OCI-LY1 (cell line): ENCODE data around the gene KLF1.
"Not testable (repeated sequence)": the region's sequence is repeated elsewhere in the genome, so short reads cannot be mapped to it uniquely, and the experiment has no call there.

Experiments
- H2AFZ ChIP-seq: fragments of 200-600 bp; sonication (generic), shearing (Covaris generic); 2 replicates; pipeline ENCODE4 v1.6.0; 2014; ENCODE audit warnings: antibody characterized with exemption, mild to moderate bottlenecking, low read length
- H3F3A ChIP-seq: fragments of 200-600 bp; sonication (generic), shearing (Covaris generic); 2 replicates; pipeline ENCODE4 v1.6.0; 2014; ENCODE audit warnings: mild to moderate bottlenecking, antibody characterized with exemption, low read length, moderate library complexity; ENCODE audit not compliant: insufficient read depth
- H3K27ac ChIP-seq: fragments of 200-600 bp; sonication (generic); 2 replicates; pipeline ENCODE4 v1.5.1; 2014; ENCODE audit warnings: low read length, mixed run types, mild to moderate bottlenecking, low read depth; ENCODE audit not compliant: poor library complexity, severe bottlenecking
- H3K27me3 ChIP-seq: fragments of 200-600 bp; sonication (generic); 2 replicates; pipeline ENCODE4 v1.6.0; 2014; ENCODE audit warnings: antibody characterized with exemption, mild to moderate bottlenecking, low read length, moderate library complexity; ENCODE audit not compliant: insufficient read depth
- H3K36me3 ChIP-seq: fragments of 200-600 bp; sonication (generic); 2 replicates; pipeline ENCODE4 v1.6.1; 2014; ENCODE audit warnings: mild to moderate bottlenecking, antibody characterized with exemption, low read length, moderate library complexity, mixed read lengths; ENCODE audit not compliant: insufficient read depth
- H3K4me1 ChIP-seq: fragments of 200-600 bp; sonication (generic); 2 replicates; pipeline ENCODE4 v1.5.1; 2014; ENCODE audit warnings: mild to moderate bottlenecking, low read length, moderate library complexity; ENCODE audit not compliant: insufficient read depth, severe bottlenecking
- H3K4me2 ChIP-seq: fragments of 200-600 bp; sonication (generic), shearing (Covaris generic); 2 replicates; pipeline ENCODE4 v1.6.1; 2014; ENCODE audit warnings: low read length
- H3K4me3 ChIP-seq: fragments of 200-600 bp; sonication (generic); 2 replicates; pipeline ENCODE4 v1.5.1; 2014; ENCODE audit warnings: low read length, low read depth, mild to moderate bottlenecking, mixed read lengths; ENCODE audit not compliant: poor library complexity, severe bottlenecking
- H3K79me2 ChIP-seq: fragments of 200-600 bp; shearing (Covaris generic); 2 replicates; pipeline ENCODE4 v1.6.1; 2016; ENCODE audit warnings: mixed run types, low read length, mixed read lengths; ENCODE audit not compliant: insufficient read depth
- H3K9ac ChIP-seq: fragments of 200-600 bp; sonication (generic), shearing (Covaris generic); 2 replicates; pipeline ENCODE4 v1.6.1; 2014; ENCODE audit warnings: mild to moderate bottlenecking, low read length, mixed read lengths
- H3K9me2 ChIP-seq: fragments of 200-600 bp; sonication (generic), shearing (Covaris generic); 2 replicates; pipeline ENCODE4 v1.6.1; 2014; ENCODE audit warnings: low read depth, mild to moderate bottlenecking, low read length, mixed read lengths
- H3K9me3 ChIP-seq: fragments of 200-600 bp; shearing (Covaris generic); 2 replicates; pipeline ENCODE4 v1.6.1; 2014; ENCODE audit warnings: low read length, mixed read lengths
- H4K20me1 ChIP-seq: fragments of 200-600 bp; sonication (generic), shearing (Covaris generic); 2 replicates; pipeline ENCODE4 v1.6.0; 2016; ENCODE audit warnings: mild to moderate bottlenecking, low read length; ENCODE audit not compliant: insufficient read depth
- CTCF ChIP-seq: fragments of 200-600 bp; sonication (generic), shearing (Covaris generic); IDR thresholded peaks from 2 replicates; pipeline ENCODE4 v1.5.1; 2017; ENCODE audit warnings: mild to moderate bottlenecking, antibody characterized with exemption, low read length, moderate library complexity, mixed read lengths
- EZH2 ChIP-seq: fragments of 200-600 bp; sonication (generic), shearing (Covaris generic); IDR thresholded peaks from 2 replicates; pipeline ENCODE4 v1.8.0; 2017; ENCODE audit warnings: borderline replicate concordance, mixed run types, mild to moderate bottlenecking, antibody characterized with exemption, low read length, moderate library complexity, mixed read lengths

The KLF1 gene

GRCh38 chr19:12918253-12918652 is 31.3 kb upstream of the KLF1 start:
- Histone ChIP-seq H3K27ac (no peak overlapping the region), H3K9me2 (no peaks in the 10 kb centered on the region), H3K79me2 (no peaks in the 10 kb centered on the region), H3K9me3 (no peaks in the 10 kb centered on the region), H3K4me1 (peaks cover 24% of the 10 kb centered on the region), H2AFZ (no peak overlapping the region), H3K36me3 (peaks cover 13% of the 10 kb centered on the region), H3K4me2 (no peak overlapping the region), H3F3A (peaks cover 9% of the 10 kb centered on the region), H4K20me1 (no peaks in the 10 kb centered on the region), H3K4me3 (no peak overlapping the region), H3K27me3 (no peaks in the 10 kb centered on the region), H3K9ac (no peak overlapping the region)
- no peak for TF ChIP-seq CTCF
- no peak for TF ChIP-seq EZH2

- H3K27me3 ChIP-seq, H4K20me1 ChIP-seq, H3K4me3 ChIP-seq, H3K9me3 ChIP-seq, H3K4me2 ChIP-seq, H3K27ac ChIP-seq, H3F3A ChIP-seq, H3K9me2 ChIP-seq, H3K79me2 ChIP-seq, H3K36me3 ChIP-seq, H2AFZ ChIP-seq, H3K9ac ChIP-seq: not testable (repeated sequence)
- H3K4me1 ChIP-seq, result peaks cover 28% of the 10 kb centered on the region
These were observed 28.9 kb upstream of the KLF1 start for GRCh38 chr19:12915860-12916259.

GRCh38 chr19:12913851-12914690 is 27.1 kb upstream of the KLF1 start:
- Histone ChIP-seq H3K27me3 (no peaks in the 10 kb centered on the region), H3K27ac (peak overlapping the region; percentile 53), H3K4me3 (no peak overlapping the region), H3K9me3 (no peaks in the 10 kb centered on the region), H3F3A (no peaks in the 10 kb centered on the region), H3K36me3 (no peaks in the 10 kb centered on the region), H3K79me2 (no peaks in the 10 kb centered on the region), H4K20me1 (no peaks in the 10 kb centered on the region), H2AFZ (peak overlapping the region; percentile 58; the same call in 1 of the 2 replicates), H3K4me2 (peak overlapping the region; percentile 27; the same call in 1 of the 2 replicates), H3K4me1 (peaks cover 24% of the 10 kb centered on the region), H3K9me2 (no peaks in the 10 kb centered on the region), H3K9ac (peak overlapping the region; percentile 26; the same call in 1 of the 2 replicates)
- no peak for TF ChIP-seq CTCF
- no peak for TF ChIP-seq EZH2
